Loucy (cell line): Measurements from ENCODE around the gene RAD9A.

Experiments used
- H2AFZ ChIP-seq: fragments of 200-600 bp; sonication (generic); 2 replicates; pipeline ENCODE4 v1.6.0; 2016; ENCODE audit warnings: antibody characterized with exemption, mild to moderate bottlenecking, low read length, moderate library complexity
- H3F3A ChIP-seq: fragments of 200-600 bp; 2 replicates; pipeline ENCODE4 v1.6.0; 2016; ENCODE audit warnings: antibody characterized with exemption, low read depth, mild to moderate bottlenecking
- H3K27me3 ChIP-seq: fragments of 200-600 bp; sonication (generic); 2 replicates; pipeline ENCODE4 v1.6.1; 2014; ENCODE audit warnings: low read length, mild to moderate bottlenecking; ENCODE audit not compliant: insufficient read depth, poor library complexity, severe bottlenecking
- H3K36me3 ChIP-seq: fragments of 200-600 bp; sonication (generic); 2 replicates; pipeline ENCODE4 v1.6.1; 2016; ENCODE audit warnings: low read length; ENCODE audit not compliant: insufficient read depth
- H3K4me1 ChIP-seq: fragments of 200-600 bp; sonication (generic); 2 replicates; pipeline ENCODE4 v1.5.1; 2014; ENCODE audit warnings: low read length, mild to moderate bottlenecking; ENCODE audit not compliant: insufficient read depth, poor library complexity, severe bottlenecking
- H3K4me2 ChIP-seq: fragments of 200-600 bp; sonication (generic); 2 replicates; pipeline ENCODE4 v1.6.0; 2014; ENCODE audit warnings: antibody characterized with exemption, low read length, low read depth, mild to moderate bottlenecking; ENCODE audit not compliant: poor library complexity, severe bottlenecking
- H3K4me3 ChIP-seq: fragments of 200-600 bp; sonication (generic); 2 replicates; pipeline ENCODE4 v1.5.1; 2014; ENCODE audit warnings: low read length, mild to moderate bottlenecking, mixed read lengths; ENCODE audit not compliant: poor library complexity, severe bottlenecking
- H3K79me2 ChIP-seq: fragments of 200-600 bp; sonication (generic); 2 replicates; pipeline ENCODE4 v1.6.1; 2014; ENCODE audit warnings: low read length; ENCODE audit not compliant: insufficient read depth
- H3K9ac ChIP-seq: fragments of 200-600 bp; sonication (generic); 2 replicates; pipeline ENCODE4 v1.6.0; 2014; ENCODE audit warnings: mild to moderate bottlenecking, low read depth, low read length, moderate library complexity; ENCODE audit not compliant: poor library complexity, severe bottlenecking
- H3K9me2 ChIP-seq: fragments of 200-600 bp; sonication (generic); replicated peaks from 2 replicates; pipeline ENCODE4 v1.6.1; 2016; ENCODE audit warnings: low read depth, low read length, mixed read lengths
- H3K9me3 ChIP-seq: fragments of 200-600 bp; sonication (generic); 2 replicates; pipeline ENCODE4 v1.6.1; 2014; ENCODE audit warnings: mild to moderate bottlenecking, antibody characterized with exemption, low read length, low read depth; ENCODE audit not compliant: insufficient read depth
- H4K20me1 ChIP-seq: fragments of 200-600 bp; sonication (generic); 2 replicates; pipeline ENCODE4 v1.6.0; 2014; ENCODE audit warnings: antibody characterized with exemption, low read length, mild to moderate bottlenecking; ENCODE audit not compliant: insufficient read depth, poor library complexity, severe bottlenecking
- CTCF ChIP-seq: fragments of 200-600 bp; sonication (generic); conservative IDR thresholded peaks from 2 replicates; pipeline ENCODE4 v1.5.1; 2014; ENCODE audit warnings: mild to moderate bottlenecking, antibody characterized with exemption, low read length
- EZH2phosphoT487 ChIP-seq: fragments of 200-600 bp; IDR thresholded peaks from 2 replicates; pipeline ENCODE4 v1.6.1; 2018; ENCODE audit warnings: antibody characterized with exemption, mild to moderate bottlenecking, moderate library complexity, borderline replicate concordance

Gene RAD9A

DNA sequence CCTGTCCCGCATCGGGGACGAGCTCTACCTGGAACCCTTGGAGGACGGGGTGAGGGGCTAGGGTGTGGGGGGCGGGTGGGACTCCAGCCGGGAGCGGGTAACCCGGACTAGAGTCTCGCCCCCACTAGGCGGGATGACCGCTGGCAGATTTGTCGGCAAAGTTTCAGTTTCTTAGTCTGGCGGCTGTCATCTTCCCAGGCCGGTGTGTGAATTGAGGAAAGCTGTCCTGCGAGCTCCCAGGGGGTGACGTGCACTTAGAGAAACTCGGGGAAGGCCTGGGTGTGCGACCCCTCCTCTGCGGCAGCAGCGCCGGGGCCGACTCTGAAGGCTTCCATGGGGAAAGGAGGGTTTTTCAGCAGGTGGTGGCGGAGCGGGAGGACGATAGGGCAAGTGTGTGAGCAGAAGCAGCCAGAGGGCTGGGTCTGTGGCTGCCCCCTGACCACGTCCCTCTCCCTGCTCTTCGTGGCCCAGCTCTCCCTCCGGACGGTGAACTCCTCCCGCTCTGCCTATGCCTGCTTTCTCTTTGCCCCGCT, 463 bp downstream of the RAD9A start:
- peak overlapping the region; percentile 91 for H3K9ac ChIP-seq
- peaks cover 33% of the 10 kb centered on the region for H3K4me1 ChIP-seq
- peak overlapping the region; percentile 97 for H3K4me3 ChIP-seq
- TF ChIP-seq CTCF (no peak), EZH2phosphoT487 (no peak)
- H2AFZ ChIP-seq, result peak overlapping the region; percentile 31; the same call in 1 of the 2 replicates
- H3K4me2 ChIP-seq, result peak overlapping the region; percentile 98
- H3K79me2 ChIP-seq, result peaks cover 63% of the 10 kb centered on the region; the same call in 1 of the 2 replicates
- peaks cover under 1% of the 10 kb centered on the region; the same call in 1 of the 2 replicates for H3K36me3 ChIP-seq
- no peaks in the 10 kb centered on the region for H3K27me3 ChIP-seq
- H3F3A ChIP-seq, result peaks cover 3% of the 10 kb centered on the region; the same call in 1 of the 2 replicates
- H3K9me3 ChIP-seq, result no peaks in the 10 kb centered on the region
- H3K9me2 ChIP-seq, result no peaks in the 10 kb centered on the region
- peaks cover 28% of the 10 kb centered on the region for H4K20me1 ChIP-seq

- Histone ChIP-seq H3K9me2 (no peaks in the 10 kb centered on the region), H3K4me2 (no peak overlapping the region), H3K9ac (peak overlapping the region; percentile 43), H3K36me3 (peaks cover 12% of the 10 kb centered on the region; the same call in 1 of the 2 replicates), H3K4me1 (peaks cover 45% of the 10 kb centered on the region), H3K4me3 (no peak overlapping the region), H3K27me3 (no peaks in the 10 kb centered on the region), H2AFZ (no peak overlapping the region), H4K20me1 (peaks cover 40% of the 10 kb centered on the region), H3K79me2 (peaks cover 75% of the 10 kb centered on the region), H3F3A (peaks cover 3% of the 10 kb centered on the region; the same call in 1 of the 2 replicates), H3K9me3 (no peaks in the 10 kb centered on the region)
- TF ChIP-seq EZH2phosphoT487 (no peak), CTCF (no peak)
Measured at GRCh38 chr11:67393437-67393836, 1.7 kb downstream of the RAD9A start.

DNA sequence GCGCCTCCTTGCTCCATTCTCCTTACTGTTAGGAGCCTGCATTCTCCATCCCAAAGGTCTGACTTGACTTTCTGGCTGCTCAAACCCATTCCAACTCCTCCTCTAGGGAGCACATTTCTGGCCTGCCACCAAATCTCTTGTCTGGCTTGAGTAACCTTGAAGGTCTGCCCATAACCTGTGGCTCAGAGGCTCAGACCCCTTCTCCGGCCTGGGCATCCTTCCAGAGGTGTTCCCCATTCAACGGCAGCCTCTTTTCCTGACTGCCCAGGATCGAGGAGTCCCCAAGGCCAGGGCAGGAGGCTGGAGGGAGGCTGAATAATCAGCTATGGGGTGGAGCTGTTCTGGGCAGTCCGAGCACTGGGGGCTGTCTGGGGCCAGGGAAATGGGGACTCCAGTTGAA, 2.2 kb downstream of the RAD9A start:
- Histone ChIP-seq H3K36me3 (peaks cover 17% of the 10 kb centered on the region; the same call in 1 of the 2 replicates), H3K79me2 (peaks cover 81% of the 10 kb centered on the region), H3F3A (peaks cover 3% of the 10 kb centered on the region; the same call in 1 of the 2 replicates), H3K9ac (peak overlapping the region; percentile 43), H3K9me2 (no peaks in the 10 kb centered on the region), H3K4me2 (no peak overlapping the region), H3K9me3 (no peaks in the 10 kb centered on the region), H3K4me3 (no peak overlapping the region), H2AFZ (no peak overlapping the region), H3K27me3 (no peaks in the 10 kb centered on the region), H4K20me1 (peaks cover 44% of the 10 kb centered on the region), H3K4me1 (peaks cover 50% of the 10 kb centered on the region)
- TF ChIP-seq EZH2phosphoT487 (no peak), CTCF (no peak)
